Memory B cell (primary cell): ENCODE data around the gene ZNF8.
"Not testable (repeated sequence)": the region's sequence is repeated elsewhere in the genome, so short reads cannot be mapped to it uniquely, and the experiment has no call there.

Experiments used
- ATAC-seq: fragments of 150-1000 bp; cut with Tn5 transposase; 2 replicates; pipeline ENCODE4 v1.10.0; 2021; ENCODE audit warnings: low read depth, mild to moderate bottlenecking, moderate library complexity
- DNase-seq, 2 donors: peaks; one replicate each; pipeline ENCODE4 v3.0.0; 2022; ENCODE audit warnings: low spot score in 2 of 2
- H3K27ac Mint-ChIP-seq: one replicate; pipeline ENCODE4 v1.8.0; 2022; ENCODE audit warnings: mild to moderate bottlenecking, moderate library complexity, mixed read lengths
- H3K27me3 Mint-ChIP-seq: one replicate; pipeline ENCODE4 v1.8.0; 2022; ENCODE audit warnings: mixed read lengths
- H3K36me3 Mint-ChIP-seq: one replicate; pipeline ENCODE4 v1.8.0; 2022; ENCODE audit warnings: mild to moderate bottlenecking, mixed read lengths
- H3K4me1 Mint-ChIP-seq: one replicate; pipeline ENCODE4 v1.8.0; 2022; ENCODE audit warnings: mixed read lengths
- H3K4me3 Mint-ChIP-seq: one replicate; pipeline ENCODE4 v1.8.0; 2022; ENCODE audit warnings: mild to moderate bottlenecking, moderate library complexity, mixed read lengths
- H3K9me3 Mint-ChIP-seq: one replicate; pipeline ENCODE4 v1.8.0; 2022; ENCODE audit warnings: mixed read lengths

Gene ZNF8

DNA sequence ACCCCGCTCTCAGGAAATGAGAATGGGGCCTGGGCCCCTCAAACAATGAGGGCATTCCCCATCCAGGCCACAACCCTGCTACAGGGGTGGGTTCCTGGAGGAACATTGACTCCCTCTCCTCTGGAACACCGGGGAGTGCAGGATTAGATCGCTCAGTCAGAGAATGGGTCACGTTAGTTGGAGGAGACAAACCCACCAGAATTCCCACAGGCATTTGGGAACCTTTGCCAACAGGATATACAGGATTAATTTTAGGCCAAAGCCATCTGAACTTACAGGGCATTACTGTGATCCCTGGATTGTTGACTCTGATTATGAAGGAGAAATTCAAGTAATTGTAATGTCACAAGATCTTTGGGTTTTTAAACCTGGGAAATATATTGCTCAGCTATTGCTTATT lies 29.0 kb downstream of the ZNF8 start:
- Mint-ChIP-seq H3K4me1 (peaks cover 17% of the 10 kb centered on the region), H3K27ac (no peak overlapping the region), H3K27me3 (no peaks in the 10 kb centered on the region), H3K4me3 (peak overlapping the region; percentile 8), H3K36me3 (peaks cover 43% of the 10 kb centered on the region), H3K9me3 (no peaks in the 10 kb centered on the region)
- no peak for ATAC-seq
- no peak for DNase-seq

DNA sequence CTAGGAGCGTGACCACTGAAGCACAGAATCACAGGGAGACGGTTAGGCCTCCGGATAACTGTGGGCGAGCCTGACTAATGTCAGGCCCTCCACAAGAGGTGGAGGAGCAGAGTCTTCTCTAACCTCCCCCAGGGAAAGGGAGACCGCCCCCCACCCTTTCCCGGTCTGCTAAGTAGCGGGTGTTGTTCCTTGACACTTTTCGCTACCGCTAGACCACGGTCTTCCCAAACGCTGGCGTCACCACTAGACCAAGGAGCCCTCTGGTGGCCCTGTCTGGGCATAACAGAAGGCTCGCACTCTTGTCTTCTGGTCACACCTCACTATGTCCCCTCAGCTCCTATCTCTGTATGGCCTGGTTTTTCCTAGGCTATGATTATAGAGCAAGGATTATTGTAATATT lies 31.9 kb downstream of the ZNF8 start:
- DNase-seq, H3K9me3 Mint-ChIP-seq, H3K27me3 Mint-ChIP-seq, H3K27ac Mint-ChIP-seq, H3K4me3 Mint-ChIP-seq, ATAC-seq: not testable (repeated sequence)
- H3K4me1 Mint-ChIP-seq: peaks cover 12% of the 10 kb centered on the region
- H3K36me3 Mint-ChIP-seq: peaks cover 54% of the 10 kb centered on the region

DNA sequence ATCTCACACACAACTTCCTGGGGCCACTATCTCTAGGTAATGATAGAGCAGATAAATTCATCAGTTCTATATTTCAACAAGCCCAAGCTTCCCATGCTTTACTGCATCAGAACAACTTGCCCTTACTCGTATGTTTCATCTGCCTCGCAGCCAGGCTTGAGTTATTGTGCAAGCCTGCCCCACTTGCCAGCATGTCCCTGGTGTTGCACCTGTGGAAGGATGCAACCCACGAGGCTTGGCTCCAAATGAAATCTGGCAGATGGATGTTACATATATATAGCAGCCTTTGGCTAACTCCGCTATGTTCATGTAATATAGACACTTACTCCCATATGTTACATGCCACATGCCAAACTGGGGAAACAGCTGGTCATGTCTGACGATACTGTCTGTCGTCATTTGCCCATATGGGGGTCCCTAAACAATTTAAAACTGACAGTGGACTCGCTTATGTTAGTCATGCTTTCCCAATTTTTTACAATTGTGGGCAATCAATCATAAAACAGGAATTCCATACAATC lies 32.6 kb downstream of the ZNF8 start:
- Mint-ChIP-seq H3K9me3 (no peaks in the 10 kb centered on the region), H3K4me1 (peaks cover 6% of the 10 kb centered on the region), H3K4me3 (no peak overlapping the region), H3K27me3 (no peaks in the 10 kb centered on the region), H3K36me3 (peaks cover 52% of the 10 kb centered on the region), H3K27ac (no peak overlapping the region)
- DNase-seq: no peak
- no peak for ATAC-seq

DNA sequence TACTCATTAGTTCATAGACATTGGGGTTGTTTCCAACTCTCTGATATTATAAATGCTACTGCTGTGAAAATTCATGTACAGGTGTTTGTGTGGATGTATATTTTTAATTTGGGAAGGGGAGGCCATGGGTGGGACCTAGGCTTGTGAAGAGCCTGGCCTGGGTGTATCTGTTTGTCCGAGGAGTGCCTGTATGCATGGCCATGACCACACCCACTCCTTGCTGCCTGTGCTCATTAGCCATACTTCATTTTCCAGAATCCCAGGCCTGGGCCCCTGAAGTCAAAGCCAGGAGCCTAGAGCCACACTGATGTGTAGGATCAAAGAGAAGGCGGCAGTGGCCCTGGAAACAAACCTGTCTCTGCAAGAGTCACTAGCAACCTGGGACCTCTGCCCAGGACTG lies 36.8 kb downstream of the ZNF8 start:
- Mint-ChIP-seq H3K4me3 (no peak overlapping the region), H3K27ac (no peak overlapping the region), H3K4me1 (peaks cover 3% of the 10 kb centered on the region), H3K9me3 (no peaks in the 10 kb centered on the region), H3K27me3 (no peaks in the 10 kb centered on the region), H3K36me3 (peaks cover 29% of the 10 kb centered on the region)
- DNase-seq: no peak
- ATAC-seq: no peak

DNA sequence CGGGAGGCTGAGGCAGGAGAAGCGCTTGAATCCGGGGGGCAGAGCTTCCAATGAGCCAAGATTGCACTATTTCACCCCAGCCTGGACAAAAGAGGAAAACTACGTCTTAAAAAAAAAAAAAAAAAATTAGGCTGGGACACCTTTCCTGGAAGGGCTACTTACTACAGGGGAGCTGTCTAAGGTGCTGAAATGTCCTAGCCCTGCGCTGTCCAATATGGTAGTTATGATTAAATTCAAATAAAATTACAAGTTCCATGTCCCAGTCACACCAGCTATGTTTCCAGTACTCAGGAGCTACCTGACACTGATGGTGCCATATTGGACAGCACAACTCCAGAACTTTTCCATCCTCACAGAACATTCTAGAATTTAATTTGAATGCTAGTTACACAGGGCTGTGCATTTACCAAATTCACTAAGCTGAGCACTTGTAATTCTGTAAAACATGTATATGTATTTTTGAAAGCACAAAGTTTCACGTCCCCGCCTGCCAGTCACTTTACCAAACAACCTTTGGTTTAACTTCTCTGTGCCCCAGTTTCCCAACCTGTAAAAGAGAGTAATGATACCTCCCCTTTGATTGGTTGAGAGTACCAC lies 38.8 kb downstream of the ZNF8 start:
- ATAC-seq (no peak), DNase-seq (no peak)
- Mint-ChIP-seq H3K27ac (no peak overlapping the region), H3K4me1 (no peaks in the 10 kb centered on the region), H3K9me3 (no peaks in the 10 kb centered on the region), H3K4me3 (no peak overlapping the region), H3K36me3 (peaks cover 17% of the 10 kb centered on the region), H3K27me3 (no peaks in the 10 kb centered on the region)

DNA sequence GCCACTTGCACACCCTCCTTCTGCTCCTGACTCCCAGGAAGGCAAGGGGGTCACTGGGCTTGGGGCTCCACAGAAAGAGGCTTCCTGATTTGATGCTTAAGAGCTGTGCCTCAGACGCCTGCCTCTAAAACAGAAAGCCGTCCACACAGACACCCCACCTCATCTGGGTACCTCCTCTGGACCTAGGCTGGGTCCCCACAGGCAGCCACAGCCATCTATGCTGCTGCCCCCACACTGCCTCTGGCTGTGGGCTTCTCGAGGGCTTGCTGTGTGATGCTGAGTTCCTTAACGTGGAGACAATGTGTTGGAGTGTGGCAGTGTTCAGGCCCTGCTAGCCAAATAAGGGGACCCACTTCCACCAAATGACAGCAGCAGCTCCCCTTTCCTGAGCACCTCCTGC lies 39.5 kb downstream of the ZNF8 start:
- Mint-ChIP-seq H3K27ac (no peak overlapping the region), H3K4me3 (no peak overlapping the region), H3K36me3 (peaks cover 16% of the 10 kb centered on the region), H3K27me3 (no peaks in the 10 kb centered on the region), H3K4me1 (no peaks in the 10 kb centered on the region), H3K9me3 (no peaks in the 10 kb centered on the region)
- DNase-seq (no peak), ATAC-seq (no peak)

DNA sequence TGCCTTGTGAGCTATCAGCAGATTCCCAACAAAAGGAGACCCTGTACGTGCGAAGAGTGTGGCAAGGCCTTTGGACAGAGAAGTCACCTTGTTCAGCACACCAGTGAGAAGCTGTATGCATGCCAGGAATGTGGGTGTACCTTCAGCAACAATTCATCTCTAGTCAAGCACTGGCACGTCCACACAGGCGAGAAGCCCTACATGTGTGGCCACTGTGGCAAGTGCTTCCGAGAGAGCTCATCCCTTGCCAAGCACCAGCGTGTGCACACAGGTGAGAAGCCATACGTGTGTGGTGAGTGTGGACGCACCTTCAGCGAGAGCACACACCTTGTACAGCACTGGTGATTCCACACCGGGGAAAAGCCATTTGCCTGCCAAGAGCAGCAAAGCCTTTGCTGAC lies 40.5 kb downstream of the ZNF8 start:
- no peak overlapping the region for H3K27ac Mint-ChIP-seq
- H3K4me1 Mint-ChIP-seq: no peaks in the 10 kb centered on the region
- DNase-seq: no peak
- no peak for ATAC-seq
- H3K27me3 Mint-ChIP-seq: no peaks in the 10 kb centered on the region
- H3K9me3 Mint-ChIP-seq: no peaks in the 10 kb centered on the region
- H3K36me3 Mint-ChIP-seq: peaks cover 11% of the 10 kb centered on the region
- no peak overlapping the region for H3K4me3 Mint-ChIP-seq

DNA sequence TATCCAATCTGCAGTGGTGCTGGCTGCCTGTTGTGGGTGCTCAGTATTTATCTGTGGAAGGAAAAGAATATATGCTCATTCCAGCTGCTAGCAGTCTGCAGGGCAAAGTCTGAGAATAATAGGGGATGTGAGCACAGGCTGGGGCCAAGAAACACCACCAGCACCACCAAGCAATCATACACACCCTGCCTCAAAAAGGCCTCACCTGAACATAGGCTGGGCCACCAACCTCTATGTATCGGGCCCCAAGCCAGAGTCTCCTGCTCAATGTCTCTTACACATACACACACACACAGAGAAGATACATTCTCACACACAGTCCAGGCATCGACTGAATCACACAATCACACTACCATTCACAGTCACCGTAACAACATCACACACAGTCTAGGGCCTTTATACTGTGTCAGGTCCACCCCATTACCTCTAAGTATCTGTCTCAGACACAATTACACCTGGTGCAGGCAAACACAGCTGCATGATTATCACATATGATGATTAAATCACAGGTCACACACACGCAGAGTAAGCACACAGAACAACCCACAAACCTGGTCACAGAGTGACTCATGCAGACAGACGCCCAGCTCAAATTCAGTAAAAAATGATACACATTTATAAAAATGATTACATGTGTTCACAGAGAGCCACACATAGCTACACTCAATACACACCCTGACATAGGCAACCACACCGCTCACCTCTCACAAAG lies 46.7 kb downstream of the ZNF8 start:
- H3K36me3 Mint-ChIP-seq: peaks cover 5% of the 10 kb centered on the region
- H3K27me3 Mint-ChIP-seq: no peaks in the 10 kb centered on the region
- no peak for DNase-seq
- no peak overlapping the region for H3K4me3 Mint-ChIP-seq
- ATAC-seq: no peak
- H3K27ac Mint-ChIP-seq: no peak overlapping the region
- H3K4me1 Mint-ChIP-seq: peaks cover 2% of the 10 kb centered on the region
- H3K9me3 Mint-ChIP-seq: no peaks in the 10 kb centered on the region

DNA sequence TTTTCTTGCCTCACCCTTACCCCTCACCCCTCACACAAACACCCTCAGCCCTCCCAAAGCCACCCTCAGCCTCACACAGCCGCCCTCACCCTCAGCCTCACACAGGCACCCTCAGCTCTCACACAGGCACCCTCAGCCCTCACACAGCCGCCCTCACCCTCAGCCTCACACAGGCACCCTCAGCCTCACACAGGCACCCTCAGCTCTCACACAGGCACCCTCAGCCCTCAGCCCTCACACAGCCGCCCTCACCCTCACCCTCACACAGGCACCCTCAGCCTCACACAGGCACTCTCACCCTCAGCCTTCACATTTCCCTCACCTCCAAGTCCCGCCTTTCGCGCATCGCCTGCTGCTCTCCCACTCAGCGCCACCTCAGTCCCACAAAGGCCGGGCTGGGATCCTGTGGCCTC lies 47.8 kb downstream of the ZNF8 start:
- Mint-ChIP-seq H3K36me3 (peaks cover 5% of the 10 kb centered on the region), H3K4me1 (peaks cover 2% of the 10 kb centered on the region), H3K27me3 (no peaks in the 10 kb centered on the region), H3K27ac (no peak overlapping the region), H3K9me3 (no peaks in the 10 kb centered on the region), H3K4me3 (no peak overlapping the region)
- DNase-seq (no peak), ATAC-seq (peak; percentile 6)

DNA sequence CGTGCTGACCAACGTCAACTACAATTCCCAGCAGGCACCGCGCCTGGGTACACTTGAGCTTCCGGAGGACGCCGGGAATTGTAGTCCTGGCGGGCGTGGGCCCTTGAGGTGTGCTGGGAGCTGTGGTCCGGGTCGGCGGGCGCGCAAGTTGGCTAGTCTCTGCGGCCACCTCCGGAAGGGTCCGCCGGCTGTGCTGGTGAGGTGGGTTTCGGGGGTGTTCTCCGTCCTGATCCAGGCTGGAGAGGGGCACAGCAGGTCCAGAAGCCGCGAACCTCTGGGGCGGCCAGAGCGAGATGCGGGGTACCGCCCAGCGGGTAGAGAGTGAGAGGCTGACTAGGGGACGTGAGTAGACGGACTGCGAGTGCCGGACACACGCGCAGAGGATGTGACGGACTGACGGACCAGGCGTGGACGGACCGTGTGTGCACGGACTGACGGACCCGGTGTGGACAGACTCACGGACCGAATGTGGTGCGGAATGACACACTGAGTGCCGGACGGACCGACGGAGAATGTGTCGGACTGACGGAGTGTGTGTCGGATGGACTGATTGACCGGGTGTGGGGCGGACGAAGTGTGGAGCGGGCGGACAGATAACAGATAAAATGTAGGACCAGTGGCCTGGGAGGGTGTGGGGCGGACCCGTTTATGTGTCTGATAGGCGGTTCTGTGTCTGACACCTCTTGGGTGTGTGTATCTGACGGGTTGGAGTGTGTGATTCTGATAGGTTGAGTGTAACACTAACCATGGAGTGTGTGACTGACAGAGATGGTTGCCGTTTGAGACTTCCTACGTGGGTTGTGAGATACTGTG lies 48.4 kb downstream of the ZNF8 start, which contains the start of gene ZSCAN22:
TSS of gene ZSCAN22 (plus strand) at position 81 of the 813 bp plus-strand sequence. CDS start 7,809 bp downstream, outside the sequence.
- H3K27ac Mint-ChIP-seq: no peak within 1 kb of the TSS
- DNase-seq: peak; percentile 76 to 87

DNA sequence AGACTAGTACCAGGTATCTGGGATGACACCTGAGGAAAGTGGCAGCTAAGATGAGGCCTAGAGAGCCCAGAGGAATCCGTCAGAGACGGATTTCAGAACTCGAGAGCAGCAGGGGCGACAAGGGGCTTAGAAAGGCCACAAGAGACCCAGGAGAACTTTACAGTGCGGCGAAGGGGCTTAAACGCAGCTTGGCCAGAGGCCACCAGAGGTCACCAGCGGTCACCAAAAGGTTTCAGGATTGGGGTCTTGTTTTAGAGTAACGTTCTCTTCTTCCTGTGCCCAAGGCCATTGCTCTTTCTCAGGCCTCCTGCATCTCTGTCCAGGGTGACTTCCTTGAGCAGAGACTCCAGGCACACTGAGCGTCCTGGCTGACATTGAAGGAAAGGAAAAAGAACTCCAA lies 50.2 kb downstream of the ZNF8 start:
- DNase-seq: no peak
- H3K27me3 Mint-ChIP-seq: no peaks in the 10 kb centered on the region
- no peak overlapping the region for H3K27ac Mint-ChIP-seq
- H3K4me1 Mint-ChIP-seq: peaks cover 2% of the 10 kb centered on the region
- no peaks in the 10 kb centered on the region for H3K36me3 Mint-ChIP-seq
- no peaks in the 10 kb centered on the region for H3K9me3 Mint-ChIP-seq
- no peak for ATAC-seq
- H3K4me3 Mint-ChIP-seq: no peak overlapping the region

More for the DNA sequence above, 48.4 kb downstream of the ZNF8 start, which contains the start of gene ZSCAN22:
- Mint-ChIP-seq H3K27me3 (no peaks in the 10 kb centered on the region), H3K9me3 (no peaks in the 10 kb centered on the region), H3K36me3 (peaks cover 5% of the 10 kb centered on the region), H3K4me1 (peaks cover 2% of the 10 kb centered on the region), H3K4me3 (no peak within 1 kb of the TSS)
- ATAC-seq: peak; percentile 87

DNA sequence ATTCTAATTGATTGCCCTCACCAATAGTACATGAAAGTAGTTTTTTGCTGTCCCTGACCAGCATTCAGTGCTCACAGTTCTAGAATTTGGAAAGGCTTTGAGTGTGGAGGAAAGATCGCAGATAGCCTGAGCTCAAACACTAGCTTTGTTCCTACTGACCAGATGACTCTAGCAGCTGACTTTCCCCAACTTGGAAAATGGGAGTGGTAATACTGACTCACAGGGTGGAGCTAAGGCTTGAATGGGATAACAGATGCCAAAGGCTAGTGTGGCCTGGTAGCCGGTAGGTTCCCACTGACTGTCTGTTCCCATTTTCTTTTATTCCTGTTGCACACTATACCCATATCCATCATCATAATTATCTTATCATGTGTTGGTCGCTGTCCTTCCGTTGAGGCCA lies 51.7 kb downstream of the ZNF8 start:
- Mint-ChIP-seq H3K9me3 (no peaks in the 10 kb centered on the region), H3K27ac (no peak overlapping the region), H3K4me3 (no peak overlapping the region), H3K27me3 (no peaks in the 10 kb centered on the region), H3K4me1 (peaks cover 5% of the 10 kb centered on the region), H3K36me3 (peaks cover 3% of the 10 kb centered on the region)
- ATAC-seq (no peak), DNase-seq (no peak)

DNA sequence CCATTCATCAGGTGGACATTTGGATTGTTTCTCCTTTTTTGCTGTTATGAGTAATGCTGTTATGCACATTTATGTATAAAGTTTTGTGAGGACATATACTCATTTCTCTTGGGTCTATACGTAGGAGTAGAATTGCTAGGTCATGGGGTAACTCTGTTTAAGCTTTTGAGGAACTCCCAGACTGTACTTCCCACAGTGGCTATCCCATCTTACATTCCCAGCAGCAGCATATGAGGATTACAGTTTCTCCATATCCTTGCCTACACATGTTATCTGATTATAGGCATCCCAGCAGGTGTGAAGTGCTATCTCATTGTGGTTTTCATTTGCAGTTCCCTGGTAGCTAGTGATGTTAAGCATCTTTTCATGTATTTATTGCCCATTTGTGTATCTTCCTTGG lies 53.9 kb downstream of the ZNF8 start:
- Mint-ChIP-seq H3K36me3 (peaks cover 7% of the 10 kb centered on the region), H3K27me3 (no peaks in the 10 kb centered on the region), H3K27ac (no peak overlapping the region), H3K4me1 (peaks cover 5% of the 10 kb centered on the region), H3K4me3 (no peak overlapping the region), H3K9me3 (no peaks in the 10 kb centered on the region)
- ATAC-seq: no peak
- DNase-seq: no peak

DNA sequence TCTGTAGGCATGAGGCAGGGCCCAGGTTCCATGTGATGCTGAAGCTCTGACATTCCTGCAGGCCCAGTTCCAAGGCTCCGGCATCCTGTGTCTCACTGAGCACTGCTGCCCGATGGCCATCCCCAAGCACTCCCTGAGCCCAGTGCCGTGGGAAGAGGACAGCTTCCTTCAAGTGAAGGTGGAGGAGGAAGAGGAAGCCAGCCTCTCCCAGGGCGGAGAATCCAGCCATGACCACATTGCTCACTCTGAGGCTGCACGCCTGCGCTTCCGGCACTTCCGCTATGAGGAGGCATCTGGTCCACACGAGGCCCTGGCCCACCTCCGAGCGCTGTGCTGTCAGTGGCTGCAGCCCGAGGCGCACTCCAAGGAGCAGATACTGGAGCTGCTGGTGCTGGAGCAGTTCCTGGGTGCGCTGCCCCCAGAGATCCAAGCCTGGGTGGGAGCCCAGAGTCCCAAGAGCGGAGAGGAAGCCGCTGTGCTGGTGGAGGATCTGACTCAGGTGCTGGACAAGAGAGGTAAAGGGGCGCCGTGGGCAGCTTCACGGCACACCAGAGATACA lies 56.0 kb downstream of the ZNF8 start:
- Mint-ChIP-seq H3K27ac (no peak overlapping the region), H3K4me1 (peaks cover 4% of the 10 kb centered on the region), H3K4me3 (no peak overlapping the region), H3K36me3 (peaks cover 21% of the 10 kb centered on the region), H3K27me3 (no peaks in the 10 kb centered on the region), H3K9me3 (no peaks in the 10 kb centered on the region)
- DNase-seq (no peak), ATAC-seq (no peak)
